Naive thymus-derived CD4-positive, alpha-beta T cell (primary cell): ENCODE measurements around the gene CCDC9. TPM values are rescaled to one million over a fixed set of nuclear protein-coding genes. Genes with fewer than 3 reads are reported as not detected.
"Not testable (repeated sequence)": the region's sequence is repeated elsewhere in the genome, so short reads cannot be mapped to it uniquely, and the experiment has no call there.

Experiments used
- ATAC-seq: fragments of 150-1000 bp; cut with Tn5 transposase; 2 replicates; pipeline ENCODE4 v1.10.0; 2021; ENCODE audit warnings: mild to moderate bottlenecking, moderate library complexity
- CTCF ChIA-PET: fragments of 350-600 bp; sonication (Branson Sonifier 250); formaldehyde crosslinking; loops from one replicate; lab custom pipeline; 2021; ENCODE audit warnings: antibody characterized with exemption; lab: Charles Lee
- POLR2A ChIA-PET: fragments of 350-600 bp; sonication (Branson Sonifier 250); formaldehyde crosslinking; loops from one replicate; lab custom pipeline; 2021; ENCODE audit warnings: antibody characterized with exemption, inconsistent platforms; lab: Charles Lee
- DNase-seq, 9 donors: peaks; one replicate each; pipeline versions ENCODE4 v3.0.0 to v3.0.0-alpha.2; 2020 to 2022; ENCODE audit warnings: mixed read lengths in 1 of 9
- H3K27ac ChIP-seq: one replicate; pipeline ENCODE4 v1.7.0; 2013; ENCODE audit warnings: mild to moderate bottlenecking, low read depth, low read length, moderate library complexity
- H3K27me3 ChIP-seq, 2 donors: one replicate each; pipeline ENCODE4 v1.7.0; 2013; ENCODE audit warnings: low read length in 2 of 2, mild to moderate bottlenecking in 2 of 2, moderate library complexity in 2 of 2; ENCODE audit not compliant: control insufficient read depth in 2 of 2, insufficient read depth in 2 of 2
- H3K36me3 ChIP-seq, 3 experiments: 1 replicate in 2 of 3; 2 replicates in 1 of 3; pipeline ENCODE4 v1.7.0; 2013; ENCODE audit warnings: low read length in 3 of 3, mild to moderate bottlenecking in 3 of 3, moderate library complexity in 1 of 3; ENCODE audit not compliant: insufficient read depth in 3 of 3, control insufficient read depth in 2 of 3
- H3K4me1 ChIP-seq, 2 donors: one replicate each; pipeline ENCODE4 v1.7.0; 2013; ENCODE audit warnings: low read length in 2 of 2, mild to moderate bottlenecking in 2 of 2, moderate library complexity in 1 of 2; ENCODE audit not compliant: control insufficient read depth in 2 of 2, insufficient read depth in 2 of 2
- H3K4me3 ChIP-seq: 2 replicates; pipeline ENCODE4 v1.7.0; 2013; ENCODE audit warnings: mild to moderate bottlenecking, low read length
- H3K9me3 ChIP-seq, 3 experiments: 1 replicate in 2 of 3; 2 replicates in 1 of 3; pipeline ENCODE4 v1.7.0; 2013; ENCODE audit warnings: low read length in 3 of 3; ENCODE audit not compliant: control insufficient read depth in 2 of 3
- H3K27ac Mint-ChIP-seq, 9 donors: one replicate each; pipeline ENCODE4 v1.8.0; 2020 to 2022; ENCODE audit warnings: mixed read lengths in 9 of 9, mild to moderate bottlenecking in 8 of 9, moderate library complexity in 5 of 9, inconsistent platforms in 2 of 9
- H3K27me3 Mint-ChIP-seq, 5 donors: one replicate each; pipeline ENCODE4 v1.8.0; 2021 to 2022; ENCODE audit warnings: mixed read lengths in 5 of 5, mild to moderate bottlenecking in 1 of 5
- H3K36me3 Mint-ChIP-seq, 5 donors: one replicate each; pipeline ENCODE4 v1.8.0; 2020 to 2022; ENCODE audit warnings: mixed read lengths in 5 of 5, mild to moderate bottlenecking in 3 of 5, inconsistent platforms in 1 of 5
- H3K4me1 Mint-ChIP-seq, 7 donors: one replicate each; pipeline ENCODE4 v1.8.0; 2020 to 2022; ENCODE audit warnings: mixed read lengths in 7 of 7, mild to moderate bottlenecking in 3 of 7, inconsistent platforms in 1 of 7
- H3K4me3 Mint-ChIP-seq, 10 donors: one replicate each; pipeline ENCODE4 v1.8.0; 2020 to 2022; ENCODE audit warnings: mild to moderate bottlenecking in 10 of 10, mixed read lengths in 10 of 10, moderate library complexity in 6 of 10, inconsistent platforms in 2 of 10
- H3K9me3 Mint-ChIP-seq, 11 donors: one replicate each; pipeline ENCODE4 v1.8.0; 2020 to 2022; ENCODE audit warnings: mixed read lengths in 11 of 11, mild to moderate bottlenecking in 4 of 11, inconsistent platforms in 1 of 11, moderate library complexity in 1 of 11
- intact Hi-C, 2 donors: fragments of 100-400 bp; cut with micrococcal nuclease; formaldehyde crosslinking; loops; one replicate each; pipeline ENCODE4 v1.15.1; 2023
- polyA plus RNA-seq, 2 donors: library from polyadenylated mRNA; unstranded; fragments of 300-500 nt; fragmentation: Illumina TruSeq; gene quantifications; one replicate each; pipeline ENCODE4 v1.2.3, GENCODE V29; 2021
- total RNA-seq, 6 experiments: library from RNA in 5 of 6; stranded (reverse) in 5 of 6; gene quantifications; 1 replicate in 5 of 6; 2 replicates in 1 of 6; pipeline ENCODE4 v1.2.3 and lab custom pipeline; 2021 to 2026

CCDC9 gene
- total and polyA plus RNA-seq, 7 experiments from 2014 or later, result 8.5 to 80.0 (median 45.9) TPM

DNA sequence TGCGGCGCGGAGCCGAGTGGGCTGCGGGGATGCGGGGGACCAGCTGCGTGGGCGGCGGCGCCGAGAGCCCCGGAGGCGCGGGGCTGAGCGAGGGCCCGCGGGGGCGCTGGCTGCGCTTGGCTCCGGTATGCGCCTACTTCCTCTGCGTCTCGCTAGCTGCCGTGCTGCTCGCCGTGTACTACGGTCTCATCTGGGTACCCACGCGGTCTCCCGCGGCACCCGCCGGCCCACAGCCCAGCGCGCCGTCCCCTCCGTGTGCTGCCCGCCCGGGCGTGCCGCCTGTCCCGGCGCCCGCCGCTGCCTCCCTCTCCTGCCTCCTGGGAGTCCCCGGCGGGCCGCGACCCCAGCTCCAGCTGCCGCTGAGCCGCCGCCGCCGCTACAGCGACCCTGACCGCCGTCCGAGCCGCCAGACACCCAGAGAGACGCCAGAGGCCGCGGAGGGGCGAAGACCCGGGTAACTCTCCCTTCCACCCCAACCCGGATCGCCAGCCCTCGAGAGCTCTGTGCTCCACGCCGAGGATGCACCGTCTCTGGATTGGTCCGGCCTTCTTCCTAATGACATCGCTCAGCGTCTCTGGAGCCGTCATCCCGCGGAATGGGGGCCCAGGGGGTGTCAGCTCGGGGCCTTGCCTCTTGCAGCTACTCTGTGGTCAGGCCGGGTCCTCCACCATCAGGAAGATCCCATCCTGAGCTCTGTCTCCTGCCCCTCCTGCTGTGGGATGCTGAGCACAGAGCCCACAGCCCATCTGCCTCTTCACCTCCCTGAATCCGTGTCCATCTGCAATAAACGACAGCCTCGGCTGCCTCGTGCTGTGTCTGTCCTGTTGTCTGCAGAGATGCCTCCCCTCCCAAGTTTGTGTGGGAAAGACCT, 18.8 kb downstream of the CCDC9 start:
- H3K9me3 ChIP-seq, result no peaks in the 10 kb centered on the region
- H3K4me3 ChIP-seq, result peak overlapping the region; percentile 47
- intact Hi-C loops, result loop anchor here (1.0 to 10.0 kb wide), 22 partner anchors 9 to 1560 kb away; partner anchors contain the start of genes BICRA (in 2 of the 2), DHX34 (in 2 of the 2), ARHGAP35 (in 1 of the 2) and DACT3 (in 1 of the 2)
- peak overlapping the region; percentile 78 to 98 (median 84) for H3K4me3 Mint-ChIP-seq
- H3K27me3 Mint-ChIP-seq, result no peaks in the 10 kb centered on the region
- DNase-seq (peak in 1 of 9 donors; percentile 34), ATAC-seq (peak; percentile 19)
- H3K4me1 Mint-ChIP-seq, result peaks cover 20 to 33% (median 27%) of the 10 kb centered on the region in 7 donors
- H3K9me3 Mint-ChIP-seq, result no peaks in the 10 kb centered on the region
- ChIA-PET CTCF (interaction anchor here (0.5 to 2.1 kb wide), 5 partner anchors 11 to 177 kb away, joined by 3 to 8 read pairs (median 3); partner anchors contain the start of gene DHX34), POLR2A (interaction anchor here (0.6 to 2.8 kb wide), 9 partner anchors 18 to 415 kb away, joined by 3 to 44 read pairs (median 4); partner anchors contain the start of genes CCDC9, DHX34, SAE1 and ZC3H4)
- H3K36me3 Mint-ChIP-seq, result peaks cover 0 to 12% (median 3%) of the 10 kb centered on the region in 5 donors
- H3K27ac Mint-ChIP-seq, result peak overlapping the region; percentile 29 to 98 (median 55)
- peaks cover 0 to 19% (median 0%) of the 10 kb centered on the region in 3 experiments for H3K36me3 ChIP-seq
- no peaks in the 10 kb centered on the region for H3K27me3 ChIP-seq
- peak overlapping the region; percentile 65 for H3K27ac ChIP-seq
- peaks cover 3 to 14% of the 10 kb centered on the region in 2 donors for H3K4me1 ChIP-seq

DNA sequence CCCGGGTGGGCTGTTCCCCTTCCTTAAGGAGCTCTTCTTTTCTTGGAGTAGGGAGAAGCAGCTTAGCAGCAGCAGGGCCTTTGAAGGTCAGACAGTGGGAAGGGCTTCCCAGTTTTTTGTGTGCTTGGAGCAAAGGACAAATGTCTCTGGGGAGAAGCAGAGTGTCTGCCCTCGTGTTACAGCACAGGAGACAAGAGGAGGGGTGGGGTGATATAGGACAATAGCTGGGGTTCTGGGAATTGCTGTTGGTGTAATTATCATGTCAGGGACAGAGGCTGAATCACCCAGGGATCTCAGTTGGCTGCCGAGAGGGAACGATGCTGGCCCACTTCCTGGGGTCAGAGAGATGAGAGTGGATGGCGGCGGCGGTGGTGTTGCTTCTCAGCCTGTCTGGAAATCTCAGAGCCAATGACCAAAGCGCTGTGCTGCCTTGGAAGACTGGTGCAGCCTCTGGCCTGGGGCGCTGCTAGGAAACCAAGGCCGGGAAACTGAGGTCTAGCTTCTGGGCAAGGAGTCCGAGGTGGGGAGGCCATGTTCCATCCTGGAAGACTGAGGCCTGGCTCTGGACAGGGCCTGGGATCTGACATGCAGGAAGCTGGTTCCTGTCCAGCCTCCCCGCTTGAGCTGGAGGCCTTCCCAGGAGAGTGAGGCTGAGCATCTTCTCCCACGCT, 19.6 kb downstream of the CCDC9 start:
- Histone ChIP-seq H3K36me3 (peaks cover 0 to 11% (median 0%) of the 10 kb centered on the region in 3 experiments), H3K9me3 (no peaks in the 10 kb centered on the region), H3K4me1 (peaks cover 3 to 14% of the 10 kb centered on the region in 2 donors), H3K4me3 (no peak overlapping the region), H3K27ac (no peak overlapping the region), H3K27me3 (no peaks in the 10 kb centered on the region)
- POLR2A ChIA-PET, result interaction anchor here (1.1 to 2.8 kb wide), 4 partner anchors 19 to 145 kb away, joined by 3 to 44 read pairs (median 4); partner anchors contain the start of genes CCDC9, DHX34 and SAE1
- Mint-ChIP-seq H3K36me3 (peaks cover 0 to 10% (median 0%) of the 10 kb centered on the region in 5 donors), H3K27me3 (no peaks in the 10 kb centered on the region), H3K4me3 (peak overlapping the region; percentile 73 to 95 (median 82)), H3K4me1 (peaks cover 20 to 32% (median 27%) of the 10 kb centered on the region in 7 donors), H3K9me3 (no peaks in the 10 kb centered on the region), H3K27ac (peak overlapping the region; percentile 20 to 83 (median 55))
- DNase-seq (no peak), ATAC-seq (no peak)
- intact Hi-C loops, result loop anchor here (2.0 to 10.0 kb wide), 5 partner anchors 73 to 1561 kb away; partner anchors contain the start of genes DHX34 (in 1 of the 2), PRKD2 (in 1 of the 2) and SLC1A5 (in 1 of the 2)
- CTCF ChIA-PET, result interaction anchor here (1.4 to 2.1 kb wide), 3 partner anchors 11 to 73 kb away, joined by 3 to 8 read pairs (median 6); partner anchors contain the start of gene DHX34

DNA sequence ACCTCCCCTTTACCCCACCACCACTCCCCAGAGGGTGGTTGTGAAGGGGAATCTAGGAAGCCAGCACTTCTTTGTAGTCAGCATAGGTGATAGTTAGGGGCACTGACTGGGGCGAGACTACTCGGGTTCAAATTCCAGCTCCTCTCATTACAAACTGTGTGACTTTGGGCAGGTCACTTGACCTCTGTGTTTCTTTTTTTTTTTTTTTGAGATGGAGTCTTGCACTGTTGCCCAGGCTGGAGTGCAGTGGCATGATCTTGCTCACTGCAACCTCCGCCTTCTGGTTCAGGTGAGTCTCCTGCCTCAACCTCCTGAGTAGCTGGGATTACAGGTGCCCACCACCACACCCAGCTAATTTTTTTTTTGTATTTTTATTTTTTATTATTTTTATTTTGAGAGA, 20.2 kb downstream of the CCDC9 start:
- H3K4me3 ChIP-seq, H3K36me3 ChIP-seq, H3K9me3 ChIP-seq, H3K27me3 Mint-ChIP-seq, DNase-seq, H3K27me3 ChIP-seq, H3K36me3 Mint-ChIP-seq, H3K9me3 Mint-ChIP-seq, H3K27ac ChIP-seq, ATAC-seq: not testable (repeated sequence)
- Mint-ChIP-seq H3K27ac (peak overlapping the region in 2 of 9 donors; percentile 7 to 50), H3K4me1 (peaks cover 20 to 32% (median 26%) of the 10 kb centered on the region in 7 donors), H3K4me3 (peak overlapping the region in 5 of 10 donors; percentile 71 to 95 (median 83))
- CTCF ChIA-PET, result interaction anchor here (0.9 to 2.0 kb wide), 3 partner anchors 10 to 490 kb away, joined by 3 to 6 read pairs (median 3); partner anchors contain the start of gene DHX34
- intact Hi-C loops, result loop anchor here (10.0 kb wide), 4 partner anchors 492 to 1562 kb away; partner anchors contain the start of genes PRKD2 (in 1 of the 2) and SLC1A5 (in 1 of the 2)
- POLR2A ChIA-PET, result interaction anchor here (0.7 kb wide), 1 partner anchor 107 kb away, joined by 3 read pairs; no protein-coding TSS in a partner anchor
- H3K4me1 ChIP-seq, result peaks cover 3 to 14% of the 10 kb centered on the region in 2 donors

DNA sequence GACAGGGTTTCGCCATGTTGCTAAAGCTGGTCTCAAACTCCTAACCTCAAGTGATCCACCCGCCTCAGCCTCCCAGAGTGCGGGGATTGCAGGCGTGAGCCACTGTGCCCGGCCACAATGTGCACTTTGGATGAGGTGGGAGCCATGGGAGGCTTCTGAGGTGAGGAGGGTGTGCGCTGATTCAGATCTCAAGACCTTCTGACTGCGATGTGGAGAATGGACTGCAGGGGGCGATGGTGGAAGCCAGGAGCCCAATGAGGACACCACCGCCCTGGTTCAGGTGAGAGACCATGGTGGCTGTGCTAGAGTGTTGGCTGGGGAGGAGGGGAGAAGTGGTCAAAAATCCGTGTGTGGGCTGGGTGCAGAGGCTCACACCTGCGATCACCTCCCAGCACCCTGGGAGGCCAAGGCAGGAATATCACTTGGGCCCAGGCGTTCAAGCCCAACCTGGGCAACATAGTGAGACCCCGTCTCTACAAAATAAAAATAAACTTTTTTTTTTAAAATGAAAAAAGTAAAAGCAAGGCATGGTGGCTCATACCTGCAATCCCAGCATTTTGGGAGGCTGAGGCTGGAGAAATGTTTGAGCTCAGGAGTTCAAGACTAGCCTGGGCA, 24.0 kb downstream of the CCDC9 start:
- Histone ChIP-seq H3K27ac (no peak overlapping the region), H3K4me3 (no peak overlapping the region), H3K27me3 (no peaks in the 10 kb centered on the region), H3K4me1 (peaks cover 2 to 4% of the 10 kb centered on the region in 2 donors), H3K9me3 (no peaks in the 10 kb centered on the region), H3K36me3 (no peaks in the 10 kb centered on the region)
- POLR2A ChIA-PET, result no interaction called here
- H3K9me3 Mint-ChIP-seq, result no peaks in the 10 kb centered on the region
- no peaks in the 10 kb centered on the region for H3K27me3 Mint-ChIP-seq
- CTCF ChIA-PET, result interaction anchor here (0.6 to 0.7 kb wide), 3 partner anchors 29 to 383 kb away, joined by 3 to 4 read pairs (median 3); no protein-coding TSS in a partner anchor
- DNase-seq, result peak in 7 of 9 donors; percentile 24 to 64 (median 45)
- peaks cover 0 to 8% (median 4%) of the 10 kb centered on the region in 5 donors for H3K36me3 Mint-ChIP-seq
- ATAC-seq, result peak; percentile 72
- no peak overlapping the region for H3K27ac Mint-ChIP-seq
- H3K4me3 Mint-ChIP-seq, result no peak overlapping the region
- intact Hi-C loops, result no loop called here
- H3K4me1 Mint-ChIP-seq, result peaks cover 12 to 22% (median 18%) of the 10 kb centered on the region in 7 donors

DNA sequence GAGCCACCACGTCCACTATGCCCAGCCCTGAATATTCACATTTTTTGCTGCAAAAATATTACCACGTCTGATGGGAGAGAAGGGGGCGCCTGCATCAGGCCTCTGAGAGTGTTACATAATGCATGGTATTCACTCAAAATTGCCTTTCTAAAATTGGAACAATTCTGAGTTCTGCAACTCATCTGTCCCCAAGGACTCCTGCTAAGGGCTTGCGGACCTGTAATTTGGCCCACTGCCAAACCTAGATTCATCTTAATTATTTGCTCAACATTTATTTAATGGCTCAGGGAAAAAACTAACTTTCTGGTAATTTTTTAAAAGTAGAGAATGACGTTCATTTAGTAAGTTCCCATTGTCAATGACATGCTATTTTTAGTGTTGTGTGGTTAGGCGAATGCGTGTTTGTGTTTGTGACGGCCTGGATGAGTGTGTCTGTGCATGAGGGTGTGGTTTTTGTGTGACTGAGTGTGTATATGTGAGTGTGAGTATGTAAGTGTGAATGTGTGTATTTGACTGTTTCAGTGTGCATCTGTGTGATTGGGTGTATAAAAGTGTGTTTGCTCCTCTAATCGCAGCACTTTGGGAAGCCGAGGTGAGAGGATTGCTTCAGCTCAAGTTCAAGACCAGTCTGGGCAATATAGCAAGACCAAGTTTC, 27.2 kb downstream of the CCDC9 start:
- Mint-ChIP-seq H3K27me3 (no peaks in the 10 kb centered on the region), H3K4me3 (no peak overlapping the region), H3K9me3 (no peaks in the 10 kb centered on the region), H3K36me3 (peaks cover 0 to 4% (median 3%) of the 10 kb centered on the region in 5 donors), H3K4me1 (peaks cover 0 to 15% (median 6%) of the 10 kb centered on the region in 7 donors), H3K27ac (no peak overlapping the region)
- ChIA-PET POLR2A (no interaction called here), CTCF (interaction anchor here (0.8 kb wide), 1 partner anchor 52 kb away, joined by 3 read pairs; no protein-coding TSS in a partner anchor)
- ATAC-seq (no peak), DNase-seq (no peak)
- no peaks in the 10 kb centered on the region for H3K9me3 ChIP-seq
- no peak overlapping the region for H3K27ac ChIP-seq
- intact Hi-C loops, result loop anchor here (1.0 kb wide), 2 partner anchors 9 to 108 kb away; partner anchors contain the start of gene INAFM1 (in 1 of the 2)
- H3K36me3 ChIP-seq, result no peaks in the 10 kb centered on the region
- H3K4me1 ChIP-seq, result no peaks in the 10 kb centered on the region
- no peak overlapping the region for H3K4me3 ChIP-seq
- no peaks in the 10 kb centered on the region for H3K27me3 ChIP-seq
